ENCODE results near the gene LILRA2.
"Not testable (repeated sequence)": the region's sequence is repeated elsewhere in the genome, so short reads cannot be mapped to it uniquely, and the experiment has no call there.

Gene LILRA2

GRCh38 chr19:54609356-54609791, 35.8 kb downstream of the LILRA2 start:
- peaks cover 6% of the 10 kb centered on the region for H3K9me3 ChIP-seq (ENCODE audit: control insufficient read depth, insufficient read depth, low read length)

DNA sequence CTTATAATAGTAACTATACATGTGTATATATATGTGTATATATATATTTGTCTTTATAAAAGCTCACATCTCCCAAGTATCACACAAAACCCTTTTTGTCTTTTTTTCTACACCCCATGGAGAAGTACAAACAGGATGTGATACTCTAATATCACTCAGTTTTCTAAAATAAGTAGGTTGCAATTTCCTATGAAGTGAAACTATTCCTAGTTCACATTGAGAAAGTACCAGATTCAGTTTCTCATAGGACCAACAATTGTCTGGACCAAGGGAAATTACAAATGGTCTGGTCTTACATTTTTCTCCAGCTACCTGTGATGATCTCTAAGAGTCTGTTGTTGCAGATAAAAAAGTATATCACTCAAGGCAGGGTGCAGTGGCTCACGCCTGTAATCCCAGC, 38.8 kb downstream of the LILRA2 start:
- Histone ChIP-seq H3K36me3 (ENCODE audit: insufficient read depth, low read length) (no peaks in the 10 kb centered on the region), H3K9me3 (ENCODE audit: control insufficient read depth, insufficient read depth, low read length) (no peaks in the 10 kb centered on the region; the same call in 1 of the 2 replicates), H3K4me1 (ENCODE audit: insufficient read depth, low read length) (no peaks in the 10 kb centered on the region), H3K9ac (ENCODE audit: low read depth, low read length) (no peak overlapping the region)

More at GRCh38 chr19:54609356-54609791, 35.8 kb downstream of the LILRA2 start:
- Histone ChIP-seq H3K9ac (ENCODE audit: low read depth, low read length) (no peak overlapping the region), H3K36me3 (ENCODE audit: insufficient read depth, low read length) (no peaks in the 10 kb centered on the region), H3K4me1 (ENCODE audit: insufficient read depth, low read length) (no peaks in the 10 kb centered on the region)

DNA sequence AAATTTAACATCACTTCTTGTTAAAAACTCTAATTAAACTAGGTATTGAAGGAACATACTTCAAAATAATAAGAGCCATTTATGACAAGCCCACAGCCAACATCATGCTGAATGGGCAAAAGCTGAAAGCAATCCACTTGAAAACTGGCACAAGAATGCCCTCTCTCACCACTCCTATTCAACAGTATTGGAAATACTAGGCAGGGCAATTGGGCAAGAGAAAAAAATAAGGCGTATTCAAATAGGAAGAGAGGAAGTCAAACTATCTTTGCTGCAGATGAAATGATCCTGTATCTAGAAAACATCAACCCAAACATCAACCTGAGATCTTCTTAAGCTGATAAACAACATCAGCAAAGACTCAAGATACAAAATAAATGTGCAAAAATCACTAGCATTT, 41.1 kb downstream of the LILRA2 start:
- no peak overlapping the region for H3K9ac ChIP-seq (ENCODE audit: low read depth, low read length)
- no peaks in the 10 kb centered on the region for H3K4me1 ChIP-seq (ENCODE audit: insufficient read depth, low read length)
- no peaks in the 10 kb centered on the region for H3K36me3 ChIP-seq (ENCODE audit: insufficient read depth, low read length)
- no peaks in the 10 kb centered on the region; the same call in 1 of the 2 replicates for H3K9me3 ChIP-seq (ENCODE audit: control insufficient read depth, insufficient read depth, low read length)

DNA sequence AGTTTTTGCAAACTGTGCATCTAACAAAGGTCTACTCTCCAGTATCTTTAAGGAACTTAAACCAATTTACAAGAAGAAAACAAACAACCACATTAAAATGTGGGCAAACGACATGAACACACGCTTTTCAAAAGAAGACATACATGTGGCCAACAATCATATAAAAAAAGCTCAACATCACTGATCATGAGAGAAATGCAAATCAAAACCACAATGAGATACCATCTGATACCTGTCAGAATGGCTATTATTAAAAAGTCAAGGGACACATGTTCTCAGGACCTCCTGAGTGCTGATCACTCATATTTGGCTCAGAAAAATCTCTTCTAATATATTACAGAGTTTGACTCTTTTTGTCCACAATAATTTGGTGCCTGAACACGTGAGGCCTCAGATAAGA, 42.5 kb downstream of the LILRA2 start:
- H3K9ac ChIP-seq (ENCODE audit: low read depth, low read length): no peak overlapping the region
- H3K36me3 ChIP-seq (ENCODE audit: insufficient read depth, low read length): no peaks in the 10 kb centered on the region
- no peaks in the 10 kb centered on the region; the same call in 1 of the 2 replicates for H3K9me3 ChIP-seq (ENCODE audit: control insufficient read depth, insufficient read depth, low read length)
- no peaks in the 10 kb centered on the region for H3K4me1 ChIP-seq (ENCODE audit: insufficient read depth, low read length)

DNA sequence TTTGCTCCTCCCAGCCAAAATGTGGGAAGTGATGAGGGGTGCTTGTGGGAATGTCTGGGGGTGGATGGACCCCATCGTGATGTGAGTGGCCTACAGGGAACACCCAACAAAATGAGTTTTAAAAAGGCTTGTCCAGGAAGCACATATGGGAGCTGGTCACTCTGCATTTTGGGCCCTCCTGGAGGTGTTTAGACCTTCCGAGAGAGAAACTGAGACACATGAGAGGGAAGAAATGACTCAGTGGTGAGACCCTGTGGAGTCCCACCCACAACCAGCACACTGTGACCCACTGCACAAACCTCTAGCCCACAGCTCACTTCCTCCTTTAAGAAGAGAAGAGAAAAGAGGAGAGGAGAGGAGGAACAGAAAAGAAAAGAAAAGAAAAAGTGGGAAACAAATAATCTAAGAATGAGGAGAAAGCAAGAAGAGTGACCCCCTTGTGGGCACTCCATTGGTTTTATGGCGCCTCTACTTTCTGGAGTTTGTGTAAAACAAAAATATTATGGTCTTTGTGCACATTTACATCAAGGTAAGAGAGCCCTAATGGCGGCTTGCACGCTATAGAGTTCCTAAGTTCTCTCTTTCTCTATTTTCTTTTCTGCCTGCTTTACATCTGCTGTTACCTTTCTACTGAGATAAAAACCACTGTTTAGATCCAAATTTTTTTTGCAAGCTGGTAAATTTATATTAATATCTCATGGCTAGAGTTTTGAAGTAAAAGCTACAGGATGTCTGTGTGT, 43.4 kb downstream of the LILRA2 start:
- H3K9me3 ChIP-seq (ENCODE audit: control insufficient read depth, insufficient read depth, low read length): no peaks in the 10 kb centered on the region
- no peaks in the 10 kb centered on the region for H3K36me3 ChIP-seq (ENCODE audit: insufficient read depth, low read length)
- H3K4me1 ChIP-seq (ENCODE audit: insufficient read depth, low read length): no peaks in the 10 kb centered on the region
- H3K9ac ChIP-seq (ENCODE audit: low read depth, low read length): no peak overlapping the region

GRCh38 chr19:54620464-54620863, 46.9 kb downstream of the LILRA2 start:
- H3K9ac ChIP-seq (ENCODE audit: low read depth, low read length): no peak overlapping the region
- no peaks in the 10 kb centered on the region for H3K4me1 ChIP-seq (ENCODE audit: insufficient read depth, low read length)
- no peaks in the 10 kb centered on the region for H3K36me3 ChIP-seq (ENCODE audit: insufficient read depth, low read length)
- H3K9me3 ChIP-seq (ENCODE audit: control insufficient read depth, insufficient read depth, low read length): no peaks in the 10 kb centered on the region

- no peaks in the 10 kb centered on the region for H3K9me3 ChIP-seq (ENCODE audit: control insufficient read depth, insufficient read depth, low read length)
- H3K4me1 ChIP-seq (ENCODE audit: insufficient read depth, low read length): no peaks in the 10 kb centered on the region
- no peak overlapping the region for H3K9ac ChIP-seq (ENCODE audit: low read depth, low read length)
- H3K36me3 ChIP-seq (ENCODE audit: insufficient read depth, low read length): no peaks in the 10 kb centered on the region
These were observed 48.8 kb downstream of the LILRA2 start for GRCh38 chr19:54622431-54622830.

DNA sequence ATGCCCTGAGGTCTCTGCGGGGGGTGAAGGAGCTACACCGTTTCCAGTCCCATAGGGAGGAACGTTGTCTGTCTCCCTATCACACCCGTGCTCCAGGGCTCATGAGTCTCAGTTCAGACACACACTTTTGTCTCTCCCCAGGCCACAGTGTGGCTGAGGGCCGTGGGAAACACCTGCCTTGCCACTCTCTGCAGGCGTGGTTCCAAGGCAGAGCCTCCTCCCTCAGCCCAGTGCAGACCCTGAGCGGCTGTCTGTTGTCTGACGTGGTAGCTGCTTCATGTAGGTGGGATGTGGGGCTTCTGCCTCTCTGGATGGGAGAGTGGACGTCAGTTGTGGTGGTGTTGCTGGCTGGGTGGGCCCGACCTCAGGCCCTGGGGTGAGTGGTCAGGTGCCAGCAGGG, 50.6 kb downstream of the LILRA2 start:
- not testable (repeated sequence) for H3K9me3 ChIP-seq (ENCODE audit: control insufficient read depth, insufficient read depth, low read length); H3K4me1 ChIP-seq (ENCODE audit: insufficient read depth, low read length); H3K36me3 ChIP-seq (ENCODE audit: insufficient read depth, low read length); H3K9ac ChIP-seq (ENCODE audit: low read depth, low read length)

DNA sequence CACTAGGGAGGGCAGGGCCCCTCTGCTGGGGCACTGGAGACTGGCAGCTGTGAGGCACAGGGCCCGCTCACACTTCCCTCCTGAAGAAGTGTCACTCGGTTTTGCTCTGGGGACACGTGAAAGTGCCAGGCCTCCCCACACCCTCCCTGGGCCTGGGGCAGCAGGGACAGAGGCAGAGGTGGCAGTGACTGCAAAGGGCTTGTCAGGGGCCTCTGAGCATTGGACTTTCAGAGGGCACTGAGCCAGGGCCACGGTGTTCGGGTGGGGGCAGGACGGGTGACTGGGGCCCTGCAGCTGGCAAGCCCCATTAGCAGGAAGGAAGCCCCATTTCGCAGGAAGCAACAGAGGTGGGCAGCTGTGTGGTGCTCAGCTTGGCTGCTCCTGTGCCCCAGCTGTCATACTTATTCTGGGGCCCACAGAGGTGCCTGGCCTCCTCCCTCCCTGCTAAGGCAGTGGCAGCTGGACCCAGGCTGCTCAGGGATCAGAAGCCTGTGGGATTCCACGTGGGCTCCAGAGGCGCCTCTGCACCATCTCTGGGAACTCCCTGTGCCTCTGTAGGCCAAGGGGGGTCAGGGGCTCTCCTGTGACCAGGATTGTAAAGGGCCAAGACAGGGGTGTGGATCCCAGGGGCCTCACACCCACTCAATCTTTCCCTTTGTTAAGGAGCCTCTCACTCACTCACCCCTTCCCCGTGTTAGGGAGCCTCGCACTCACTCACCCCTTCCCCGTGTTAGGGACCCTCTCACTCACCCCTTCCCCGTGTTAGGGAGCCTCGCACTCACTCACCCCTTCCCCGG, 51.5 kb downstream of the LILRA2 start:
- H3K9ac ChIP-seq (ENCODE audit: low read depth, low read length); H3K9me3 ChIP-seq (ENCODE audit: control insufficient read depth, insufficient read depth, low read length); H3K4me1 ChIP-seq (ENCODE audit: insufficient read depth, low read length); H3K36me3 ChIP-seq (ENCODE audit: insufficient read depth, low read length): not testable (repeated sequence)

DNA sequence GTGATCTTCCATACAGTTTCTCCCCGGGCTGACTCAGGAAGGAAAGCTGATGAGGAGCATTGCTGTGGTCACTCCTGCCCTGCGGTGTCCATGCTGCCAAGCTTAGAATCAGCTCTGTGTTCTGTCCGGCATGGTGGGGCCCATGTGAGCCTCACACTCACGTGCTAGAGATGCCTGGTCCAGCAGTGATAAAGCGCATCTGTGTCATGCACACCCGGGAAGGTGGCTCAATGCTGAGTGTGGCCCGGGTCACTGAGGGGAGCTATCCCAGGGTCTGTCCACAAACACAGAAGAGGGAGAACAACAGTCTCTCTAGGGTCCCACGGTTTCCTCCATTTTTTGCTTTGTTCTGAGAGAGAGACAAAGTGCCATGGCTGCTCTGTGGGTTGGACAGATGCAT, 53.2 kb downstream of the LILRA2 start:
- no peak overlapping the region for H3K9ac ChIP-seq (ENCODE audit: low read depth, low read length)
- no peaks in the 10 kb centered on the region for H3K9me3 ChIP-seq (ENCODE audit: control insufficient read depth, insufficient read depth, low read length)
- H3K4me1 ChIP-seq (ENCODE audit: insufficient read depth, low read length): 0 out of 2 replicates have a peak, but pooled peaks cover 4% of the 10 kb centered on the region
- no peaks in the 10 kb centered on the region for H3K36me3 ChIP-seq (ENCODE audit: insufficient read depth, low read length)

DNA sequence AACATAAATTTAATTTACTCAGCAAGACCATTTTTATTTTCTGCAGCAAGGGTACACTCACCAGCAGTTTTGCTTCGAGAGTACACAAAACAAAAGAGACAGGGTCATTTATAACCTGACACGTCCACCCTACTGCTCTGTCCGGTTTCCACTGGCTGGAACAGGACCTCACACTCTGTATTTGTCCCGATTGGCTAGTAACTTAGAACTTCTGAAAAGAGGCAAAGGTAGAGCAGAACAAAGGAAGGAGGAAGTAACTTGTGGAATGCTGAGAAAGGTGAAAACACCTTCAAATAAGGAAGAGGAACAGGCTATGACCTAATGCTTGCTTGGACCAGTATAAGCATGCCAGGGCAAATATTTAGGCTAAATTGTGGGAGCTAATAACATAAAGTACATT, 54.3 kb downstream of the LILRA2 start:
- H3K9me3 ChIP-seq (ENCODE audit: control insufficient read depth, insufficient read depth, low read length); H3K36me3 ChIP-seq (ENCODE audit: insufficient read depth, low read length); H3K4me1 ChIP-seq (ENCODE audit: insufficient read depth, low read length); H3K9ac ChIP-seq (ENCODE audit: low read depth, low read length): not testable (repeated sequence)

GRCh38 chr19:54630262-54630661, 56.7 kb downstream of the LILRA2 start, which contains the start of gene LILRB1:
Gene LILRB1 (plus strand): TSS chr19:54630484. CDS start chr19:54631074, 590 bp downstream.
- H3K9me3 ChIP-seq (ENCODE audit: control insufficient read depth, insufficient read depth, low read length); H3K36me3 ChIP-seq (ENCODE audit: insufficient read depth, low read length); H3K4me1 ChIP-seq (ENCODE audit: insufficient read depth, low read length); H3K9ac ChIP-seq (ENCODE audit: low read depth, low read length): not testable (repeated sequence)

DNA sequence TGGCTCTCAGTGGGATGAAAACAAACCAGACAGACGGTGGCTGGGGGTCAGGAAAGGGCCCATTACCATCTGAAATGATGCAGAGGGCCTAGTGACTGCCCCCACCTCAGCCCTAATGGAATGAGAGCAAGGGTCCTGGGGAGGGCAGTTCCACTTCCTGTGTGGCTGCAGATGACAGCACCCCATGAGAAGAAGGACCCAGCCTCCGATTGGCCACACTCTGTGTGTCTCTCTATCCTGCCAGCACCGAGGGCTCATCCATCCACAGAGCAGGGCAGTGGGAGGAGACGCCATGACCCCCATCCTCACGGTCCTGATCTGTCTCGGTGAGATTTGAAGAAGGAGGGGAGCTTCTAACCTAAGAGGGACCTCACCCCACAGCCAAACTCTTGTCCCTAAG, 57.2 kb downstream of the LILRA2 start:
- 0 out of 2 replicates have a peak, but pooled peaks cover 4% of the 10 kb centered on the region for H3K4me1 ChIP-seq (ENCODE audit: insufficient read depth, low read length)
- H3K9ac ChIP-seq (ENCODE audit: low read depth, low read length): no peak overlapping the region
- no peaks in the 10 kb centered on the region for H3K9me3 ChIP-seq (ENCODE audit: control insufficient read depth, insufficient read depth, low read length)
- H3K36me3 ChIP-seq (ENCODE audit: insufficient read depth, low read length): no peaks in the 10 kb centered on the region

- H3K36me3 ChIP-seq (ENCODE audit: insufficient read depth, low read length); H3K9me3 ChIP-seq (ENCODE audit: control insufficient read depth, insufficient read depth, low read length); H3K4me1 ChIP-seq (ENCODE audit: insufficient read depth, low read length); H3K9ac ChIP-seq (ENCODE audit: low read depth, low read length): not testable (repeated sequence)
These were observed 58.1 kb downstream of the LILRA2 start for GRCh38 chr19:54631489-54632337.

All from ES-I3 (cell line).